ENCODE data around the gene TMOD2. TPM values are rescaled to one million over a fixed set of nuclear protein-coding genes. Genes with fewer than 3 reads are reported as not detected.

The TMOD2 gene
- total RNA-seq, 2 experiments from 2014 or later = 10.9 to 12.8 TPM

DNA sequence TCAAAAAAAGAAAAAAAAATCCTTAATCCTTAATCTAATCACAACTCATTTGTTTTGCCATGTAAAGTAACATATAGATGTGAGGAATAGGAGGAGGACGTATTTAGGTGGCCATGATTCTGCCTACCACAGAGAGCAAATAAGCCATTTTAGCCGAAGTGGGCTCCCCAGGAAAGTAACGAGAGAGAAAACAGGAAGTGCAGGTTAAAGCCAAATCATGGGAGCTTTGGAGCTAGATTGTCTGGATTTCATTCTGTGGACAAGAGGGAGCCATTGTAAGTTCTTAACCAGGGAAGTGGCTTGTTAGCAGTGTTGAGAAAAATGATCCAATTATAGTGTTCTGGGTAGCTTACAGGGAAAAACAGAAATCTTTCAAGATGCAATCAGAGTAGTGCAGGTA is 9.4 kb downstream of the TMOD2 start:
- H3K27me3 Mint-ChIP-seq = no peaks in the 10 kb centered on the region
- no peaks in the 10 kb centered on the region for H3K9me3 Mint-ChIP-seq
- H3K4me1 Mint-ChIP-seq = no peaks in the 10 kb centered on the region
- CTCF ChIA-PET = interaction anchor here (1.1 kb wide), 1 partner anchor 10 kb away, joined by 4 read pairs; no protein-coding TSS in a partner anchor
- DNase-seq = no peak
- H3K36me3 Mint-ChIP-seq (ENCODE audit: low read depth) = no peaks in the 10 kb centered on the region
- no peak overlapping the region for H3K27ac Mint-ChIP-seq
- POLR2A ChIA-PET = no interaction called here
- no peak overlapping the region for H3K4me3 Mint-ChIP-seq

GRCh38 chr15:51765751-51766150 is 14.4 kb downstream of the TMOD2 start:
- H3K9me3 Mint-ChIP-seq = peaks cover 6% of the 10 kb centered on the region
- peaks cover 12% of the 10 kb centered on the region for H3K4me1 Mint-ChIP-seq
- H3K27ac Mint-ChIP-seq = no peak overlapping the region
- ChIA-PET POLR2A (no interaction called here), CTCF (interaction anchor here (1.2 kb wide), 1 partner anchor 11 kb away, joined by 7 read pairs; no protein-coding TSS in a partner anchor)
- DNase-seq = no peak
- H3K36me3 Mint-ChIP-seq (ENCODE audit: low read depth) = peaks cover 23% of the 10 kb centered on the region
- no peaks in the 10 kb centered on the region for H3K27me3 Mint-ChIP-seq
- no peak overlapping the region for H3K4me3 Mint-ChIP-seq

GRCh38 chr15:51766341-51766740 is 14.9 kb downstream of the TMOD2 start:
- Mint-ChIP-seq H3K4me1 (peaks cover 12% of the 10 kb centered on the region), H3K27ac (no peak overlapping the region), H3K36me3 (ENCODE audit: low read depth) (peaks cover 23% of the 10 kb centered on the region), H3K4me3 (no peak overlapping the region), H3K9me3 (peaks cover 6% of the 10 kb centered on the region), H3K27me3 (no peaks in the 10 kb centered on the region)
- CTCF ChIA-PET = interaction anchor here (1.2 kb wide), 1 partner anchor 10 kb away, joined by 7 read pairs; no protein-coding TSS in a partner anchor
- POLR2A ChIA-PET = no interaction called here
- DNase-seq = no peak

GRCh38 chr15:51768018-51768417 is 16.6 kb downstream of the TMOD2 start:
- Mint-ChIP-seq H3K4me3 (no peak overlapping the region), H3K27ac (peak overlapping the region; percentile 77), H3K36me3 (ENCODE audit: low read depth) (peaks cover 23% of the 10 kb centered on the region), H3K27me3 (no peaks in the 10 kb centered on the region), H3K4me1 (peaks cover 12% of the 10 kb centered on the region), H3K9me3 (peaks cover 6% of the 10 kb centered on the region)
- DNase-seq = no peak
- ChIA-PET POLR2A (no interaction called here), CTCF (interaction anchor here (1.1 kb wide), 1 partner anchor 8 kb away, joined by 8 read pairs; no protein-coding TSS in a partner anchor)

DNA sequence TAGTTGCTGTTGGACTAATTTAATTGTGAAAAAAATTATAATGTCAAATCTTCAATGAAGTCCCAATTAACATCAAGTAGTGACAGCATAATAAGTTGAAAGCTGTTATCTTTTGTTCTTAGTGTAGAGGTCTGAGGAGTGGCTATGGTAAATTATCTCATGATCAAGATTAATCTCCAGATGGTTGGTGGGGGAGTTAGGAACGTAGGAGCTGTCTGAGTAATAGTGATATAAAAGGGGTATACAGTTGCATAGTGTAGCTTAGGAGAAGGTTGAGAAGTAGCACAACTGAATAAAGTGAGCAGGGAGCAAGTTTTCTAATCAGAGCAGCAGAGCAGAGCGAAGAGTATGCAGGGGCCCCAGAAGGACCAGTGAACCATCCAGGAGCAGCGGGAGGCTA is 19.5 kb downstream of the TMOD2 start:
- Mint-ChIP-seq H3K9me3 (peaks cover 6% of the 10 kb centered on the region), H3K27ac (no peak overlapping the region), H3K4me1 (peaks cover 12% of the 10 kb centered on the region), H3K36me3 (ENCODE audit: low read depth) (peaks cover 25% of the 10 kb centered on the region), H3K27me3 (no peaks in the 10 kb centered on the region), H3K4me3 (no peak overlapping the region)
- POLR2A ChIA-PET = no interaction called here
- DNase-seq = no peak
- CTCF ChIA-PET = interaction anchor here (1.2 to 1.4 kb wide), 2 partner anchors 9 to 121 kb away, joined by 3 to 4 read pairs; no protein-coding TSS in a partner anchor

GRCh38 chr15:51771773-51772172 is 20.4 kb downstream of the TMOD2 start:
- Mint-ChIP-seq H3K27ac (no peak overlapping the region), H3K4me3 (no peak overlapping the region), H3K27me3 (no peaks in the 10 kb centered on the region), H3K36me3 (ENCODE audit: low read depth) (peaks cover 25% of the 10 kb centered on the region), H3K9me3 (peaks cover 6% of the 10 kb centered on the region), H3K4me1 (peaks cover 17% of the 10 kb centered on the region)
- ChIA-PET CTCF (no interaction called here), POLR2A (no interaction called here)
- DNase-seq = no peak

DNA sequence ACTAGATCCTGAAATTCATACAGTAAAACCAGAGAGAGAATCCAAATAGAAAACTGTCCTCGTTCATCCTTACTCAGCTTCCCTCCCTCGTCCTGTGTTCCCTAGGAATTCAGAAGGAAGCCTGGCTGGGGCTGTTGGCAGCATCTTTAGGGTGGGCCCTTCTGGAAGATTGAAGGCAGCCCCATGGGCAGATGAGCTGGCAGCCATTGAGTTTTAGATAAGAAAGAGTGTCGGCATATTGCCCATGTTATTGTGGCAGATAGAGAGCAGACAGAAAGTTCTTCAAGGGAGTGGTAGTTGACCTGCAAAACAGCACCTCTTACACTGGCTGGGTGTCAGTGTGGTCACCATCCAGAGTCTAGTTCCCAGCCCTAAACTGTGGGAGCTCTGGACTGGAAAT is 23.5 kb downstream of the TMOD2 start:
- no peaks in the 10 kb centered on the region for H3K27me3 Mint-ChIP-seq
- DNase-seq = no peak
- POLR2A ChIA-PET = no interaction called here
- H3K9me3 Mint-ChIP-seq = no peaks in the 10 kb centered on the region
- H3K4me1 Mint-ChIP-seq = peaks cover 4% of the 10 kb centered on the region
- no peak overlapping the region for H3K4me3 Mint-ChIP-seq
- H3K27ac Mint-ChIP-seq = no peak overlapping the region
- CTCF ChIA-PET = interaction anchor here (2.9 to 3.0 kb wide), 2 partner anchors 125 to 139 kb away, joined by 9 to 31 read pairs; no protein-coding TSS in a partner anchor
- peaks cover 10% of the 10 kb centered on the region for H3K36me3 Mint-ChIP-seq (ENCODE audit: low read depth)

DNA sequence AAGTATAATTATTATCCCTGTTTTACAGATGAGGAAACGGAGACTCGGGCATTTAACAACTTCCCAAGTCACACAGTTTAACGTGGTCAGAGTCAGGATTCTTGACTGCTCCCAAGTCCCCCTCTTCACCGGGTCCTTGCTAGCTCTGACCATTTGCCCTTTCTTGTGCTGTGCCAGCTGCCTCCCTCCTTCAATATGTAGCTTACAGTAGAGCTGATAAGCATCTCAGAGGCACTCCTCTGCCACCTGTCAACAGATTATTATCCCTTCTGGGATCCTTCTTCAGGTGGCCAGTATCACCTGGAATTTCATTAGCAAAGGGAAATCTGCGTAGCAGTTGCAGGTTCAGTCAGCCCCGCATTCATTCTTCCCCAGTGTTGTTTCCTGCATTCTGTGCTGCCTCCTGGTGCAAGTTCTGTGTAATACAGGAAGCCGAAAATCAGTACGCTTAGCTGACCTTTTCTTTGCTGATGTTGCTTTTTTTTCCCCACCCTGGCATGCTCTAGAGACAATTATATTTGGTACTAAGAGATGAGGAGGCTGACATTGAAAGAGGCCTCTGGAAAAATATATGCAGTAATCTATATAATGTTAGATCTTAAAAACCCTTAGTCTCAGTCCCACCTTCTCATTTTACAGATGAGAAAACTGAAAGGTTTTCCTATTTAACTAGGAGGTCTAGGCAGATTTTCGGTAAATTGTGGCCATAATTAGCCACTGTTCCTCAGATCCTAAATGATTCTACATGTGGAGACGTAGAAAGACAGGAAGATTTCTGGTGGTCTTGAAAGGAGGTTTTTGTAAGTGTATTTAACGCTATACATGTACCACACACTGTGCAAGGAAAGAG is 24.8 kb downstream of the TMOD2 start:
- H3K9me3 Mint-ChIP-seq = no peaks in the 10 kb centered on the region
- no peak overlapping the region for H3K4me3 Mint-ChIP-seq
- H3K27me3 Mint-ChIP-seq = no peaks in the 10 kb centered on the region
- CTCF ChIA-PET = interaction anchor here (0.6 to 3.0 kb wide), 20 partner anchors 8 to 167 kb away, joined by 3 to 31 read pairs (median 4); partner anchors contain the start of genes DMXL2, LYSMD2 and SCG3
- DNase-seq = peak; percentile 62
- H3K36me3 Mint-ChIP-seq (ENCODE audit: low read depth) = peaks cover 6% of the 10 kb centered on the region
- peaks cover 4% of the 10 kb centered on the region for H3K4me1 Mint-ChIP-seq
- POLR2A ChIA-PET = no interaction called here
- H3K27ac Mint-ChIP-seq = no peak overlapping the region

GRCh38 chr15:51776952-51777569 is 25.7 kb downstream of the TMOD2 start:
- H3K36me3 Mint-ChIP-seq (ENCODE audit: low read depth) = peaks cover 14% of the 10 kb centered on the region
- ChIA-PET POLR2A (interaction anchor here (0.6 kb wide), 1 partner anchor 127 kb away, joined by 3 read pairs; no protein-coding TSS in a partner anchor), CTCF (interaction anchor here (0.6 to 3.0 kb wide), 18 partner anchors 9 to 1128 kb away, joined by 3 to 31 read pairs (median 4); partner anchors contain the start of genes DMXL2, LYSMD2 and SCG3)
- no peak overlapping the region for H3K4me3 Mint-ChIP-seq
- no peak overlapping the region for H3K27ac Mint-ChIP-seq
- peaks cover 9% of the 10 kb centered on the region for H3K4me1 Mint-ChIP-seq
- DNase-seq = peak; percentile 82
- H3K27me3 Mint-ChIP-seq = no peaks in the 10 kb centered on the region
- H3K9me3 Mint-ChIP-seq = no peaks in the 10 kb centered on the region

DNA sequence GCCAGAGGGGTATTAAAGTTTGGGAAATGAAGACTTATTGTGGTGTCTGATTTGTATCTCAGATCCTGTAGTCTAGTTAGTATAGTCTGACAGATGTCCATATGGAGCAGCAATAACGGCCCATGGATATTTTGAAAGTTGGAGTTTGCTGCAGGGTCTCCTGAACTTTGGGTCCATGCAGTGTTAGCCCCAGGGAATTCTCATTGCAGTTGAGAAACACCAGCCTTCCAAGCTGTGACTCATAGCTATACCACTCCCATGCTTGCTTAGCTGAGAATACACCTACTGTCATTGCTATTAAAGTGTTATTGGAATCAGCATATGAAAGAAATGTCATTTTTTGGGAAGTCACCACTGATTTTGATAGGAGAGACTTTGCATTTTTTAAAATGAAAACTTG is 29.2 kb downstream of the TMOD2 start:
- ChIA-PET POLR2A (no interaction called here), CTCF (no interaction called here)
- no peak overlapping the region for H3K4me3 Mint-ChIP-seq
- H3K27me3 Mint-ChIP-seq = no peaks in the 10 kb centered on the region
- no peaks in the 10 kb centered on the region for H3K9me3 Mint-ChIP-seq
- H3K36me3 Mint-ChIP-seq (ENCODE audit: low read depth) = peaks cover 24% of the 10 kb centered on the region
- H3K27ac Mint-ChIP-seq = no peak overlapping the region
- no peak for DNase-seq
- peaks cover 9% of the 10 kb centered on the region for H3K4me1 Mint-ChIP-seq

GRCh38 chr15:51781506-51781905 is 30.1 kb downstream of the TMOD2 start:
- Mint-ChIP-seq H3K27ac (no peak overlapping the region), H3K4me1 (peaks cover 5% of the 10 kb centered on the region), H3K36me3 (ENCODE audit: low read depth) (peaks cover 26% of the 10 kb centered on the region), H3K27me3 (no peaks in the 10 kb centered on the region), H3K4me3 (no peak overlapping the region), H3K9me3 (no peaks in the 10 kb centered on the region)
- CTCF ChIA-PET = no interaction called here
- POLR2A ChIA-PET = no interaction called here
- no peak for DNase-seq

GRCh38 chr15:51782357-51782896 is 31.0 kb downstream of the TMOD2 start:
- Mint-ChIP-seq H3K27me3 (no peaks in the 10 kb centered on the region), H3K4me3 (no peak overlapping the region), H3K36me3 (ENCODE audit: low read depth) (peaks cover 28% of the 10 kb centered on the region), H3K27ac (no peak overlapping the region), H3K4me1 (peaks cover 6% of the 10 kb centered on the region), H3K9me3 (no peaks in the 10 kb centered on the region)
- ChIA-PET POLR2A (no interaction called here), CTCF (no interaction called here)
- no peak for DNase-seq

DNA sequence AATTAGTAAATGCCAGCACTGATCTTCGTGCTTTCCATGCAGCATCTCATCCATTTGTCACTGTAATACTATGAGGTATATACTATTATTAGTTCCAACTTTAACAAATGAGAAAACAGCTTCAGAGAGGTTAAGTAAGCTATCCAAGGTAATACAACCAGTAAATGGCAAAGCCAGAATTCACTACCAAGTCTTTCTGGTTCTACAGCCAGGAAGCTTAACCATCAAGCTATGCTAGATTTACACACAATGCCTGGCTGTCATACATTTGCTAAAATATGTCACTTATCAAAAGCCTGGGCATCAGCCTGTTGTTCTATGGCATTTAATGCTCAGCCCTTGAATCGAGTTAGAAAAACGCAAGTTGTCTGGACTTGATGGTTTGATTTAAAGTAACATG is 32.6 kb downstream of the TMOD2 start:
- DNase-seq = no peak
- POLR2A ChIA-PET = no interaction called here
- CTCF ChIA-PET = interaction anchor here (0.8 kb wide), 1 partner anchor 11 kb away, joined by 3 read pairs; no protein-coding TSS in a partner anchor
- Mint-ChIP-seq H3K27me3 (no peaks in the 10 kb centered on the region), H3K4me3 (no peak overlapping the region), H3K9me3 (no peaks in the 10 kb centered on the region), H3K27ac (no peak overlapping the region), H3K4me1 (peaks cover 6% of the 10 kb centered on the region), H3K36me3 (ENCODE audit: low read depth) (peaks cover 31% of the 10 kb centered on the region)
